ENCODE measurements around the gene JHY.
A peak's percentile ranks its signal among the peaks of the same experiment; 100 is the strongest.

JHY gene

DNA sequence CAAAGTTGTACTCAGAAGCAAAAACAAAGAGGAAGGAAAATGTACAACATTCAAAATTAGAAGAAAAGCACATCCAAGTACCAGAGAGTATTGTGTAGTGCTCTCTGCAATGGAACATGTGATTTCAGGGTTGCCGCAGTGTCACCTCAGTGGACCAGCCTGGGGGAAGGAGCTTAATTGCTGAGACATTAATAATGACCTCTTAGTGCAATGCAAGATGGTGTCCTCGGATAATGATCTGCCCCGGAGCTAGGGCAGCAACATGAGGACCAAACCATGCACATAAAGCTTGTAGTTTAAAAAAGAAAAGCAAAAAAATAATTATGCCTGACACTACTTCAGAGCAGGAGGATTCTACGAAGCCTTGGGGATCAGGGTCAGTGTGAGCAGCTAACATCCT lies 11.3 kb upstream of the JHY start:
- DNase-seq (ENCODE audit: low read depth in 2 of 2), result no peak

DNA sequence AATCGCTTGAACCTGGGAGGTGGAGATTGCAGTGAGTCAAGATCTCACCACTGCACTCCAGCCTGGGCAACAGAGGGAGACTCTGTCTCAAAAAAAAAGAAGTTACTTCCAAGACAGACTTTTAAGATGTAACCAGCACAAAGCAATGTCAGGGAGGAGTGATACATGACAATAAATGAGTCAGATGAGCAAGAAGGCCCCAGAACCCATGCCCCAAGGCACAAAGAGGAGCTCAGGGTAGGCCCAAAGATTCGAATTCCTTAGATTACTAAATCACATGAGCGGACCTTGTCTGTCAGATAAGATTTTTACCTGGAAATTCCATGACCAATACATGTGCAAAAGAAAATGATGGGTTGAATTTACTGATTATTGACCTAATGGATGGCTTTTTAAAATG lies 10.5 kb upstream of the JHY start:
- no peak for DNase-seq (ENCODE audit: low read depth in 2 of 2)

DNA sequence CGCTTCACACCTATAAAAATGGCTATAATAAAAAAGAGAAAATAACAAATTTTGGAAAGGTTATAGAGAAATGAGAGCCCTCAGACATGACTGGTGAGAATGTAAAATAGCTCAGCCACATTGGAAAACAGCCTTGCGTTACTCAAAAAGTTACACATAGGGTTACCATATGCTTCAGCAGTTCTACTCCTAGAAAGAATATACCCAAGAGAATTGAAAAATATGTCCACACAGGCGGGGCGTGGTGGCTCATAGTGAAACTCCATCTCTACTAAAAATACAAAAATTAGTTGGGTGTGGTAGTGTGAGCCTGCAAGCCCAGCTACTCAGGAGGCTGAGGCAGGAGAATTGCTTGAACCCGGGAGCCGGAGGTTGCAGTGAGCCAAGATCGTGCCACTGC lies 7.6 kb upstream of the JHY start:
- DNase-seq (ENCODE audit: low read depth in 2 of 2), result no peak

DNA sequence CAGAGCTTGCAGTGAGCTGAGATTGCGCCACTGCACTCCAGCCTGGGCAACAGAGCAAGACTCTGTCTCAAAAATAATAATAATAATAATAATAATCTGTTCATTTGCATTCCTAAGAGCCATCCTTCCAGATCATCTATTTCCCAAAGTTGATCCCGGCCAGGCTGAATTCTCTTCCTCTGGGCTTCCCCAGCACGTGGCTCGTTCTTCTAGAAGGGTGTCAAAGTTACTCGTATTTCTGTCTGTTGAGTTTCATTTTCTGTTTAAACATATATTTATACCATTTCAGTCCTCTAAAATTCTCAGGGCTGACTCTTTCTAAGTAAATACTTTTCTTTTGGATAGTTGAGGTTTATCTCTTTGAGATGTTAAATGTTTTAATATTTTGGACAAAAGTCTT lies 4.8 kb upstream of the JHY start:
- no peak for DNase-seq (ENCODE audit: low read depth in 2 of 2)

DNA sequence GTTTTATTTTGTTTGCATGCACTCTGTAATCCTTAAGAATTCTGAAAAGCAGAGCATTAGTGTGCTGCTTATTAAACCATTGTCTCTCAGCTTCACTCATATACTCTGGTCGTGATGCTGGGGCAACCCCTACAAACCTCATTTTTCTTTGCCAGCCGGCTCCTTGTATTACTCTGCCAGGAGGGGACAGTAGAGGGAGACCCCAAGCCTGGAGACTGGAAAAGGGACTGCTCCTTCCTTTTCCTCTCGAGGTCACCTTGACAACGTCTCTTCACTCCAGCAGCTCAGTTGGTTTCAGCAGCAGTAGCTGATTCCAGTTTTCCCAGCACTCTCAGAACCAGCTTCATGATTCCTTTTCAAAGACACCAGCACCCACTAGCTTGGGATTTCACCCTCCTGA lies 2.8 kb upstream of the JHY start:
- DNase-seq (ENCODE audit: low read depth in 2 of 2), result no peak

DNA sequence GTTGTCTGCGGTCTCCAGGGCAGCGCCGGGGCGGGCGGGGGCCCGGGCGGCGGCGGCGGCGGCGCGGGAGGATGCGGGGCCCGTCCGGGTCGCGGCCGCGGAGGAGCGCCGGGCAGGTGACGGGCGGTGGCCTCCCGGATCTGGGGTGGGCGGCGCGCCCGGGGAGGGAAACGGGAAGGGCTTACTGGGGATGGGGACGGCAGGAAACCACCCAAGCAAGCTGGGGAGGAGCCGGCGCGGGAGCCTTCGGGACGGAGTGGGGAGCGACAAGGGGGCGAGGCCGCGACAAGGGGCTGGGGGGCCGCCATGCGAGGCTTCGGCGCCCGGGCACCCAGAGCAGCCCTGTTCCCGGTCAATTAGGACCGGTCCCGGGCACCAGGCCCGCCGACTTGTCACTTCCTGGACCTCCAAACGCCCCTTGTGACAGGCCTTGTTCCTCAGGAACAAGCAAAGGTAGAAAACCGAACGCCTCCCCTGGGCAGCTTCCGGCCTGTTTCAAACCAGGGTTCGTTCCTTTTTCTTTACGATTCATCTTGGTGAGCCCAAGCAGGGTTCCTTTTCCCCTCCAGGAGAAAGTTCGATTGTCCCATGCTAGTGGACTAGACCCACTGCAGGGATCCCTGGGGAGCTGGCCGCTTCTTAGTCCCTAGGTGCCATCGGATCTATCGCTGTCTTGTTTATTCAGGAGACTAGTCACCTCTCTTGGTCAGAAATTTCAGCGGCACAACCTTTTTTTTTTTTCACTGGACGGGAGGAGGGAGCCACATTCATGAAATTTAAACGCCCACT lies 492 bp downstream of the JHY start:
- peak in 1 of 2 donors; percentile 14 for DNase-seq (ENCODE audit: low read depth in 2 of 2)

DNA sequence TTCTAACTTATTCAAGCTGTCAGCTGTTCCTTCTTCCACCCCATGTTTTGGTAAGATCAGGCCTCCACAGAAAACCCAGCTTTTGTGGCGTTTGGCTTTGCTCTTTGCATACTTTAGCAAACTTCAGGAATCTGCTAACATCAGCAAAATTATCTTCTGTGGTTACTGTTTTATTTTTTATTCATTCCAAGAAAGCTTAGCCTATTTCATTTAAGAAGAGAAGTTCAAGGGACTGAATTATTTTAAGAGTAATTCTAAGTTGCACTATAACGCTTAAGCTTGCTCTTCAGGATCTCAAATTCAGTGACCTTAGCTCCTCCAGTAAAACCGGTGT lies 1.1 kb downstream of the JHY start:
- no peak for DNase-seq (ENCODE audit: low read depth in 2 of 2)

DNA sequence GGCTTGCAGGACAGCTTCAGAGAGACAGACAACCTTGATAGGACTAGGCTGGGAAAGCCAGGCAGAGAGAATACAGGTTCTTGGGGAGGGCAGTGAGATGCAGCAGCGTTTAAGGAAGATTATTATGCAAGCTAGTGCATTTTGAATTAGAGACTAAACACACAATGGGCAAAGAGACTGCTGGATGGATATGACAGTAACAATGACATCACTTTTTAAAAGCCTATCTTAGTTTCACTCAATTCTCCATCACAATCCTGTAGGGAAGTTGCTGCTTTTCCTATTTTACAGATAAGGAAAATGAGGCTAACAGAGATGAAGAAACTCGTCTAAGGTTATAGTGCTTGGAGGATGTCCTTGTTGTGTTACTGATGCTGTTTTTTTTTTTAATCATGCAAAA lies 5.6 kb downstream of the JHY start:
- DNase-seq (ENCODE audit: low read depth in 2 of 2), result no peak

DNA sequence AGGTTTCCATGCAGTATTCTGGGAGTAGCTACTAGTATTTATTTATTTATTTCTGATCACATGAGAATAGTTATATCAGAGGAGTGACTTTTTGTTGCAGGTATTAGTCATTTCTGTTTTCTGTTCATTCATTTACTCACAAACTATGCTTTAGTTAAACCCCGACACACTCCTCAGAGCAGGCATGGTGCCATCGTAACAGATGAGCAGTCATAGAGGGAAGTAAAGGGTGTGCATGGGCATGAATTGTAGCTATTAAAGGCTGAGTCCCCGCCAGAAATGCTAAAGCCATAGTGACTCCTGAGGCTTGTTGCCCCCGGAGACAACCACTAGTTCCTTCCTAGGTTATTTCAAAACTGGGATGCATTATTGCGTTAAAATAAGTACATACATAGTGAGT lies 10.6 kb downstream of the JHY start:
- no peak for DNase-seq (ENCODE audit: low read depth in 2 of 2)

DNA sequence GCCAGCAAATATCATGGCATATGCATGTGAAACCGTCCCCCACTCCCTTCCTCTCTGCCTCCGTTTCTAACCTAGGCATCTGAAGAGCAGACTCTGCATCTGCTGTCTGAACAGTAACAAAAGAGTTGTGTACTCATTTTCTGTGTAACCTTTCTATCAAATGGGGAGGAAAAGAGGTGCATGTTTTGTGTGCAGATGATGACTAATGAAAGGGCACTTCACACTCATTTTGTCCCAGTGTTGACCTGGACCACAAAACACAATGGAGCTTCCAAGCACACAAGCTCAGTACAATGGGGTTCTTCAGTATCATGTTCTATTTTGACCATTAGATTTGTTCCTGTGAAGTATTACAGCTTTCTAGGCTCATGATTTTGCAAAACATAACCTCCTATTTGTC lies 13.0 kb downstream of the JHY start:
- DNase-seq (ENCODE audit: low read depth in 2 of 2), result no peak

DNA sequence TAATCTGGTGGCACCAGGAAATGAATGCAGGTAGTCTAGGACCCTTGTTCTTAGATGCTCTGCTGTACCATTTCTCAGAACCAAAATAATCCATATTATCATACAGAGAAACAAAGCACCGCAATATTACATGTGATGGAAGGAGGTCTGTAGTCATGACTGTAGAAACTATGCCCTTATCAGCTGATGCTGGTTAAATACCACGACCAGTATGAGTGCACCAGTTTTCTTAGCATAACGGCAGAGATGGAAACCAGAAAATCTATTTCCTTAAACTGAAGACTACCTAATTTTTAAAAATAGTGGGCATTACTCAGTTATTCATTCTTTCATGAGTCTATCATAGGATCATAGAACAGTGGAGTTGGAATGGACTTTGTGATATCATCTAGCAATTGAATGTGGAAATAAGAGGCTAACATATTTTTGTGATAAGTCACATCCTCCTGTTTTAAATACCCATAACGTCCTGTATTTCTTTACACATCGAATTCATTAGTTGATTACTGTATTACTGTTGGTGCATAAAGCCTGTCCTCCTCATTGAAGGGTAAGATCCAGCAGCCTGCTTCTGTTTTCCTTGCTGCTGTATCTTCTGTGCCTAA lies 15.1 kb downstream of the JHY start:
- no peak for DNase-seq (ENCODE audit: low read depth in 2 of 2)

DNA sequence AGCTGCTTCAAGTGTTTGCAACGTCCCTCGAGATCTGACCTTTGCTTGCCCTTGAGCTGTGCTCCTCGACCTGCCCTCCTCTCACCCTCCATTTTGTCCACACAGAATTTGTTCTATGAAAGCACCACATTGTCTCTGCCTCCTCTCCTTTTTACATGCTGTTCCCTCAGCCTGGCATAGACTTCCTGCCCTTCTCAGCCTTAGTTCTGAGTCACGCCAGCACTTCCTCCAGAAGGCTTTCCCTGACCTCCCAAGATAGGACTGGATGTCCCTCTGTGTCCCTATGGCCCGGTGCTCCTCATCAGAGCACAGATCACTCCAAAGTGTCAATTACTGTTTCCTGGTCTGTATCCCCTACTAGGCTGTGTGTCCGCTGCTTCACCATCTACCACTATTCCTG lies 16.2 kb downstream of the JHY start:
- DNase-seq (ENCODE audit: low read depth in 2 of 2), result no peak

DNA sequence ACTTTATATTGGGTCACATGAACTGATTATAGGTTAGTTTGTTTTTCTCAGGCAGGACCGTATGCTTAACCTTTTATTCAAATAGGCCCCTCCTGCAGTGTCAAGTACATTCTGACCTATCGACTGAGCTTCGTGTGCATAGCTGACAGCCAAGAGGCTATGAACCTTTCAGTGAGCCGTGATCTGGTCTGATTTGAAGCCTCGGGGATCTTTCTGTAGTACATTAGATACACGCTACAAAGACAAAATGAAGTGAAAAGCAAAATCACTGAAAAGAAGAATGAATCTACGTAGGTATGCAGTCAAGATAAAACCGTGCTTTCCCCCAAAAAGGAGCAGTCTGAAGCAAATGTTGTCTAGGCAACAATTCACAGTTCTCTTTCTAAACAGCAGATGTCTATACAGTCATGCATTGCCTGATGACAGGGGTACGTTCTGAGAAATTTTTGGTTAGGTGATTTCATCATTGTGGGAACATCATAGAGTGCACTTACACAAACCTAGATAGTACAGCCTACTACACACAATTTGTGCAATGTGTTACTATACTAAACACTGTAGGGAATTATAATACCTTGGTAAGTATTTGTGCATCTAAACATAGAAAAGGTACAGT lies 18.1 kb downstream of the JHY start:
- DNase-seq (ENCODE audit: low read depth in 2 of 2), result no peak

DNA sequence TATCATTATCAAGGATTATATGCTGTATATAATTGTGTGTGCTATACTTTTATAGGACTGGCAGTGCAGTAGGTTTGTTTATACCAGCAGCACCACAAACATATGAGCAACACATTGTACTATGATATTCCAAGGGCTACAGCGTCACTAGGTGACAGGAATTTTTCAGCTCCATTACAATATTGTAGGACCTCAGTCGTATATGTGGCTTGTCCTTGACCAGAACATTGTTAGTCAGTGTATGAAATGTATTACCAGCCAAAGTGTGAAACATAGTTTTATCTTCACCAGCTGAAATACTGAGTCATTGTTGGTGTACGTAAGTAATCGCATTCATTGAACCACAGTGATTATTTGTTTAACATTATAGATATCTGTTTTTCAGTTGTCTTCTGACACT lies 20.4 kb downstream of the JHY start:
- DNase-seq (ENCODE audit: low read depth in 2 of 2), result no peak

DNA sequence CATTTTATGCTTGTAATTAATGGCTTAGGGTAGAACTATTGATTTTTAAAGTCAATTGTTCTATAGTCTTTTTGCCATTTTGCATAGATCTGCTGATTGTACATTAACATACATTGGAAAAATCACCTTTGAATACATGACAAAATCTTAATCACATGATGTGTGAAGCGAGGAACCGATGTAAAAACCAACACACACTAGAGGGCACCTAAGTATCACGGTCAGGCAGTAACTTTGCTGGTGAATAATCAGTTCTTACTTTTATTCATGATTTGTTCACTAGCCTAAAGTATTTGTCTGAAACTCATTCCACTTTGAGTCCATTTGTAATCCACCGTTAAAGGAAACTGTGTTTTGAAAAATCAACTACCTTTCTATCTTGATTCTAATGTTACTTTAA lies 28.2 kb downstream of the JHY start:
- DNase-seq (ENCODE audit: low read depth in 2 of 2), result no peak

DNA sequence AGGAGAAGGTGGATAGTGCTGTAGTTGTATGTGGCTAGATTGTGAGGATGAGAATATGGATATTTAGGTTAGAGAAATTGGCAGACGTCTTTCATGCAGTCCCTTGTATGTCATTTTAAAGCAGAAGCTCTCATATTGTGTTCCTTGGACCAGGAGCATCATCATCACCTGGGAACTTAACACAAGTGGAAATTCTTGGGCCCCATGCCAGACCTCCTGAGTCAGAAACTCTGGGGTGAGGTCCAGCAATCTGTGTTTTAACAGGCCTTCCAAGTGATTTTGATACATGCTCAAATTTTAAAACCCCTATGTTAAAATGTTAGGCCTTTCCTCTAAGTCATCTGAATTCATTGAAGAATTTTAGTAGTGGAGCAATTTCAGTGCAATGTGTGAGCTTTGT lies 34.8 kb downstream of the JHY start:
- DNase-seq (ENCODE audit: low read depth in 2 of 2), result no peak

DNA sequence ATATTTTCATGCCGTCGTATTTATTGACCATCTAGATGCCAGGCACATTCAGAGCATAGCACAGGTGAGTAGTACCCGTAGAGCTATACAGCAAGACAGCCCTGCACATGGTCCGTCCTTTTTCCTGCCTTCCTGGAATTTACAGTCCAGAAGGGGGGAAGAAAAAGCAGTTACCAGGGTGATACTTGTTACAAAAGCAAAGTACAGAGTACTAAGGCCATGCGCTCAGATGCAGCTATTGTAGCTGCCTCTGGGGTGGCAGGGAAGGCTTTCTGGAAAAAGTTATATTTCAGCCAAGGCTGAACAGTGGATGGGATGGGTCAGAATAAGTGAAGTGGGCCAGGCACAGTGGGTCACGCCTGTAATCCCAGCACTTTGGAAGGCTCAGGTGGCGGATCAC lies 36.2 kb downstream of the JHY start:
- DNase-seq (ENCODE audit: low read depth in 2 of 2), result no peak

DNA sequence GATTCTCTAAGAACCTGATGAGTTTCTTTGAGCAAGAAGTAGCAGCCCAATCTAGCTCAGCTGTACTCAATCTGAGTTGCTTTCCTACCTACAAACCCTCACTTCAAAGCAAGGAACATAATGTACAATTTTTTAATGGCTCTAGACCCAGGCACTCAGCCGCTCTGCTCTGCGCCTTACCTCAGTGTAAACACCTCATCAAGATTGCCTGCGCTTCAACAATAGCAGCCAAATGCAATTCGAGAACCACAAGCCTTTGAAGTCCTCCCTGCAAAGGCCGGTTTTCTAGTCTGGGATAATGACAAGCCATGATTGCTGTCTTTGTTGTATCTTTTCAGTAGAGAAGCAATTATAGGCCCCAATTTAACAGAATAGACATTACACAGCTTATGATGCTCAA lies 38.0 kb downstream of the JHY start:
- DNase-seq (ENCODE audit: low read depth in 2 of 2), result no peak

DNA sequence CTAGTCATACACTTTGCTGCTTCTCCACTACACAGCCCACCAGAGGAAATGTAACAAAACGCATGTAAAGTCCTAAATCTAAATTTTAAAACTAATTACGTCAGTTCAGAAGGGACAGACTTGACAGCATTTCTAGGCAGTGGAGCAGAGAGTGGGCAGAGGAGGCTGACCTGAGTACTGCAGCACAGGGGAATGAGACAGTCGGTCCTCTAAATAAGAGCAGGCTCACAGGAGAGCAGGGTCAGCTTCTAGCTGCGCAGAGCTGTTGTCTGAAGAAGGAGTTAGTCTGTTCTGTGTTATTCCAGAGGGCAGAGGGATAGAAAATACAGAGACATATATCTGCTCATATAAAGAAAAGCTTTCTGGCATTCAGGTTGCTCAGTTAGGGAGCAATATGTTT lies 40.3 kb downstream of the JHY start:
- no peak for DNase-seq (ENCODE audit: low read depth in 2 of 2)

DNA sequence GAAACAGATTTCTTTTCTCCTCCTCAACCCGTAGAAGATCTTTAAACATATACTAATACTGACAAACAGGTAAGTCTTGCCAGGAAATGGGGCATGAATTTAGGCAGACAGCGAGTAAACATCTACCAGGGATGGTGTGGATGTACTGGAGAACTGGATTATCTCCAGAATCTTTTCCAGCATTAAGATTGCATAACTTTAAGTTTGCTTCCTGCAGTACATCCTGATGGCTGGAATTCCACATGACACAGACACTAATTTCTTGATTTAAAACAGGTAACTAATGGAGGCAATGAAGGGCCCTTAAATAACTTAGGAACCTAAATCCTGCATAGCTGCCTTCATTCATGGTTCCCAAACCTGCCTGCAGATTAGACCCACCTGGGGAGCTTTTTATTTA lies 40.7 kb downstream of the JHY start:
- no peak for DNase-seq (ENCODE audit: low read depth in 2 of 2)

DNA sequence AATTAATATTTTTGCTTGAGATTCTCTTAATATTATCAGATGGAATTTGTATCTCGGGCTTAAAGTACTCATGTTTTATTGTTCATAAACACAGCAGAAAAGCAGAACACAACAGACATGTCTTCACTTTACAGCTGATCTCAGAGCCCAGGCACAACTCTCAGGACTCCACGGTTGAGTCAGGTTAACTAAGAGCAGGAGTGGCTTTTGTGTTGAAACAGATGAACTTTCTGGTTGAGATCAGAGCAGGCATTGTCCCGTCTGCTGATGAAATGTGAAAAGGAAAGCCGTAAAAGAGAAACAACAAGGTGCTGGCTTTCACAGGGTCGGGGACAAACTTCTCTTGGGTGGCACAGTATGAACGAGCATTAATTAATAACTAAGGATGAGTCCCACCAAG lies 49.0 kb downstream of the JHY start:
- DNase-seq (ENCODE audit: low read depth in 2 of 2), result no peak

DNA sequence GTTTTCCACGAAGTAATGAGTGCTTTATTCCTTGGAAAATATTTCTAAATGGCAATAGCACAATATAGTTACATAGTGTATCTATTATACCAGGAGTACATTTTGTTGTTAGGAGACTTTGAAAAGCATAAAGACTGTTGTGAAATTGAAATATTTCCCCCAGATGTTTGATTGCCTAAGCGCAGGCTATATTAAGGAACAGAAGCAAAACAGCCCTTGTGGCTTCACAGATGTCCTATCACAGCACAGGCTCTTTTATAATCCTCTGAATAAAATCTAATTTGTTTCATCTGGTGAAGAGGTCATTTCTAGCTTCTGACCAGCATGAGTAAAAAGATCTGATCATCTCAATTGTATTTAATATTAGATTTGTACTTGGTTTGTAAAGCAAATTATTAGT lies 50.9 kb downstream of the JHY start:
- DNase-seq (ENCODE audit: low read depth in 2 of 2), result no peak

DNA sequence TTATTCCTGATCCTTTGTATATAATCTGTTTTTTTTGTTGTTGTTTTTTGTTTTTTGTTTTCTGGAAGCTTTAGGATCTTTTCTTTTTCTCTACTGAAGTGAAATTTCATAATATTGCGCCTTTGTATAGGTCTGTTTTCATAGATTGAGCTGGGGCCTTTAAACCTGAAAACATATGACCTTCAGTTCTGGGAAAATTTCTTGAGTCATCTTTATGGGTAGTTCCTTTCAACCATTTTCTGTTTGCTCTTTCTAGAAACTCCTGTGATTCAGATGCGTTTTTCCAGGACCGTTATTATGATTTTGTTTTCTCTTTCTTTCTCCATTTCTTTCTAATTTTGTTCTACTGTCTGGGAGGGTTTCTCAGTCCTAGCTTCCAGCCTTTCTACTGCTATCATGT lies 55.4 kb downstream of the JHY start:
- DNase-seq (ENCODE audit: low read depth in 2 of 2), result no peak

DNA sequence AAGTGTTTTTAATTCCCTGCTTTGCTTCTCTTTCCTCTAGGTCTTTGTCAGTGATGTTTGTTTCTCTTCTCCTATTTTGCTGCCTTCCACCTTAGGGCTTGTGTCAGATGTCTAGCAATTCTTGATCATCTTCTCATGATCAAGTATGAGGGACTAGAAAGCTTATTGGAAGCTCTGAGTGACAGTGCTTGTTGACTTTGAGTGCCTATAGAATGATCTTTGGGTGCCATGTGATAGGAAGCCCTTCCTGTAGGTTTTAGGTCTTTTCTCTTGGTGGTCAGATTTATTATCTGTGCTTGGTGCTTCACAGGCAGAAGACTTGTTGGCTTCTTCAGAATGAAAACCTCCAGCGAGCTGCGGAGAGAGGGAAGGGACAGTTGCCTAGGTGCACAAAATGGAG lies 56.0 kb downstream of the JHY start:
- DNase-seq (ENCODE audit: low read depth in 2 of 2), result no peak
